Stimulated activated CD4-positive, alpha-beta T cell treated with anti-CD3 and anti-CD28 coated beads, TNF-alpha, amount 100 ng/mL, for 4 hours (primary cell): ENCODE results near the gene HMGA1.

ENCODE experiments used
- DNase-seq, 3 experiments: peaks; one replicate each; pipeline ENCODE4 v3.0.0-alpha.2; 2020; ENCODE audit warnings: low read depth in 3 of 3

HMGA1 gene

GRCh38 chr6:34223956-34224940 is 12.4 kb upstream of the HMGA1 start:
- peak; percentile 90 to 92 (median 92) for DNase-seq

- no peak for DNase-seq
These were observed 11.1 kb upstream of the HMGA1 start for GRCh38 chr6:34225551-34225950.

DNA sequence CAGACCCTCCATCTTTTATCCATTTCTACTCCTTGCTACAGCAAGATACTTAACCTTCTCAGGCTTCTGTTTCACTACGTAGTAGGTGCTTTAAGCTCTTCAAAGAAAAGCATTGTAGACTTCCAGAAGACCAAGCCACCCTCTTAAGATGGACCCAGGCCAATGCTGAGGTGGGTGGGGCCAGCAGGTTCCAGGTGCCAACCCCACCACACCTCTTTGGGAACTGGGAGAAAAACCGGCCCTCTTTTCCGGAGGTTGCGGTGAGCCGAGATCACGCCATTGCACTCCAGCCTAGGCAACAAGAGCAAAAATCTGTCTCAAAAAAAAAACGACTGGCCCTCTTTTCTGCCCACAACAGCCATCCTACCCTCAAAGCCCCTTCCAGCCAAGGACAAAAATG is 10.6 kb upstream of the HMGA1 start:
- no peak for DNase-seq

- DNase-seq, result no peak
These were observed 9.7 kb upstream of the HMGA1 start for GRCh38 chr6:34226731-34227586.

DNA sequence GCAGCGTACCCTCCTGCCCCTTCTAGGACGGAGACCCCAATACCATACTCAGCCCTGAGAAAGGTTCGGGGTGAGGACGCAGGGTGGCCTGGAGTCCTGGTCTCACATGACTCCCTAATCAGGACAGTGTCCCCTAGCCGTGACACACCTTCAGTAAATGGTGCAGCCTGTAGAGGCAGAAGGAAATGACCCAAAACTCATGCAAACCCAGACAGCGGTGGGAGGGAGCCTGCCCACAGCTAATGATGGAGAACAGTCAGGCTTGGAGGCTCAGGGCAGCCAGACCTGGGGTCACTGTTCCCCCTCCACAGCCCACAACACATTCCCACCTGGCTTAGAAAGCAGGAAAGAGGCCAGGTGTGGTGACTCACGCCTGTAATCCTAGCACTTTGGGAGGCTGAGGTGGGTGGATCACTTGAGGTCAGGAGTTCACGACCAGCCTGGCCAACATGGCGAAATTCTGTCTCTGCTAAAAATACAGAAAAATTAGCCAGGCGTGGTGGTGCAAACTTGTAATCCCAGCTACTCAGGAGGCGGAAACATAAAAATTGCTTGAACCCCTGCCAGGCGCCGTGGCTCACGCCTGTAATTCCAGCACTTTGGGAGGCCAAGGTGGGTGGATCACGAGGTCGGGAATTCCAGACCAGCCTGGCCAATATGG is 8.8 kb upstream of the HMGA1 start:
- no peak for DNase-seq

- DNase-seq, result no peak
These were observed 6.8 kb upstream of the HMGA1 start for GRCh38 chr6:34229877-34230276.

DNA sequence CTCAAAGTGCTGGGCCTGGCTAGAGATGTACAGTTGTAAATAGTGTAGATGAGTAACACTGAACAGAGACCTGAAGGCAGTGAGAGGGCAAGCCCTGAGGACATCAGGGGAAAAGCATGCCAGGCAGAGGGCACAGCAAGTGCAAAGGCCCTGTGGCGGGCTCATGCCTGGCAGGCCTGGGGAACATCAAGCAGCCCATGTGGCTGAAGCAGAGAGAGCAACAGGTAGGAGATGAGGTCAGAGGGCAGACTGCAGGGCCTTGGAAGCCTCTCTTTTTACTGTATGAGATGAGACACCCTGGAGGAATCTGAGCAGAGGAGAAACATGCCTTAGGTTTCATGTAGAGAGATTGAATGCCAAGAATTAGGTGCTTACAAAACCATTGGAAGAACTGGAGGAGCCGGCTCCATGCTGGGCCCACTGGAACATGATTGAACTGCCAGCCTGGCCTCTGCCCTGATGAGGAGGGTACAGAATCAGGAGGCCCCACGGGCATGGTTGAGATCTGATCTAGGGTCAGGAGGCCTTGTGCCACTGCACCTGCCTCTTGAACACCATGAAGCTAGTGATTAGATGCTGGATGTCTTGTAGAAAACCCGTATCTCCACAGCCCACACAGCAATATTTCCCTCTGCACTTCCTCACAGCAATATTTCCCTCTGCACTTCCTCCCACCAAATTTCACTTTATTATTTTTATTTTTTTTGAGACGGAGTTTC is 5.9 kb upstream of the HMGA1 start:
- DNase-seq, result no peak

- no peak for DNase-seq
These were observed 4.9 kb upstream of the HMGA1 start for GRCh38 chr6:34231566-34232336.

GRCh38 chr6:34232901-34233300 is 3.8 kb upstream of the HMGA1 start:
- no peak for DNase-seq

DNA sequence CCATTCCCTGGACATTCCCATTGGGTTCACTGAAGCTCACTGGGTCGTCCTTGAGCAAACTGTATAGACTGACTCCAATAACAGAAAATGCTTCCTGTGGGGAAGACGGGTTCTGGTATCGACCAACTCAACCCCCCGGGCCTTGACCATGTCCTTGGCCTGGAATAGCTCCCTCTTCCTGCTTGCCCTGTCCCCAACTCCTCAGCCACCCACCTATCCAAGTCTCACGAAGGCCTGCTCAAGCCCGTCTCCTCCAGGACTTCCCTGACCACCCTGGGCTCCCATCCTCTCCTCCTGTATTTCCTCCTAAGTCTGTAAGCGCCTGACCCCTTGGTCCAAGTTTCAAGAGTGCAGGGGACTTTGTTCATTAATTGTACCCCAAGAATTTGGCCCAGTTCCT is 2.8 kb upstream of the HMGA1 start:
- no peak for DNase-seq

- no peak for DNase-seq
These were observed 1.9 kb upstream of the HMGA1 start for GRCh38 chr6:34234667-34235306.

DNA sequence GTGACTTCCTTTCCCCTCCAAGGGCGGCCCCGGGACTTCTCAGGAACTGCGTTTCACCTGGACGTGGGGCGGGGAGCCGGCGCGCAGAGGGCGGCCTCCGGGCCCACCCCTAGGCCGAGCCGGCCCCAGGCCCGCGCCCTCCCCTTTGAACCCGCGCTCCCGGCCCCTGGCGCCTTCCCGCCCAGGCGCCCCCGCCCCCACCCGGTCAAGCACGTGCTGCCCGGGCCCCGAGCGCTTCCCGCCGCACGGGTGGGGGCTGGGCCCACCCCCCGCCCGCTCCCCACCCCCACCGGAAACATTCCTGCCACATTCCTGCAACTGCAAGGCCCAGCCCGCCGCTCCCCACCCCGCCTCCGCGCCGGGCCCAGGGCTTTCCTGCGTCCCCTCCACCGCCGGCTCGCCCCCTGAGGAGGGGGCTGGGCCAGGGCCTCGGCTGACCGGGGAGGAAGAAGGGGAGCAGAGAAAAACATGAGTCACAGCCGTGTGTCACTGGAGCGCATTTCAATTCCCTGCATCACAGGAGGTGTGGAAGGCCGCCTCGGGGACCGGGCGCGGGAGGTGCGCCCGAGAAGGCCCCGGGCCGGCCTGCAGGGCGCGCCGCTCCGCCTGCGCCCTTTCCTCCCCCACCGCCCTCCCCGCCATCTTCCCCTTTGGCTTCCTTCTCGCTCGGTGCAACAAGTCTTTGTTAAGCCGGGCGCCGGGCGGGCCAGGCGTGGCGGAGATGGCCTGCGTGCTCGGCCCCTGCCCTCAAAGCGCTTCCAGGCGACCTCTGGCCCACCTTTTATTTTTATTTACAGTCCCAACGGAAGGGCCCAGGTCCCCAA is 1.2 kb upstream of the HMGA1 start:
- DNase-seq, result peak; percentile 52 to 61 (median 56)

- DNase-seq, result no peak
These were observed 586 bp upstream of the HMGA1 start for GRCh38 chr6:34236131-34236442.

DNA sequence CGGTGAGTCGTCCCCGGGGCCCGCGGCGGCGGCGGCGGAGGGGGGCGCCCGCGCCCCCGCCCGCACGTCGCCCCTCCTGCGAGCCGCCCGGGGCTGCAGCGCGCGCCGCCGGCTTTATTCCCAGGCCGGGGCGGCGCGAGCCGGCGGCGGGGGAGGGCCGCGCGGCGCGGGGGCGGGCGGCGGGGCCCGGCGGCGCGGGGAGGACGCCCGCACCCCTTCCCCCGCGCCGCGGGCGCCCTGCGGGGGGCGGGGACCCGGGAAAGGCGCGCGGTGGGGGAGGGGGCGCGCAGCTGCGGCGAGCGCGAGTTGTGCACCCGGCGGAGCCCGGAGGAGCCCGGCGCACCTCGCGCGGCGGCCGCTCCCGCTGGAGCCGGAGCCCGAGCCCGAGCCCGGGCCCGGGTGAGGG is 646 bp downstream of the HMGA1 start:
- no peak for DNase-seq

DNA sequence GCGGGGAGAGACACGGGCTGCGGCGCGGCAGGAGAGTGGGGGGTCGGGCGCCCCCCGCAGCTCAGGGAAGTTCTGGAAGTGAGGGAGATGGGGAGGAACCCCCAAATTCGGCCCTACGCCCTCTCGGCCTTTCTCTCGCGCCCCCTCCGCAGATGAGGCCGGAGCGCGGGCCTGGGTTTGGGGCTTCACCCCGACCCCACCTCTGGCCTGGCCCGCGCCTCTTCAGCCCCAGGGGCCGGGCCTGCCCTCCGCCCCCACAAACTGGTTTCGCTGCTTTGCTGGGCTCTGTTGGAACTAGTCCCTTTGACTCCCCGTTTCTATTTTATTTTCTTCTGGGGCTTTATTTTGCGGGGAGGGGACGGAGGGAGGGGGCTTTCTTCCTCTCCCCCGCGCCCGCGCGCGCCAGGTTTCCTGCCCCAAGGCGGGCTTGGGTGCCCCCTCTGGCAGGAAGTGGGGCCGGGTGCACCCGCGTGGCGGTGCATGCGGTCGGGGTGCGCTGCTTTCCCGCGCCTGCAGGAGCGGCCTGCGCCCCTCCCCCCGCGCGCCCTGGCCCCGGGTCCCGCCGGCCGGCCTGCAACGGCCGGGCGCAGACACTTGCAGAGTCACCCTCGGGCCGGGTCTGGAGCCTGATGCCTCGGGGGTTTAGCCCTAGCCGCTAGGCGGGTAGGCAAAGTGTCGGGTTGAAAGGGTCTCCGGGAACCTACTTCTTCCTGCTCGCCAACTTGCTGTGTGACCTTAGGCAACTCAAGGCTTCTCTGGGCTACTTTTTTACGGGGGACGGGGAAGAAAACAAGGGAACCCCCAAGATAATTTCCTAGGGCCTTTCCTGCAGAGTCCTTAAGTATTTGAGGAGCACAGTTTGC is 1.3 kb downstream of the HMGA1 start:
- peak in 2 of 3 experiments; percentile 62 to 65 for DNase-seq

GRCh38 chr6:34238585-34239499 is 2.2 kb downstream of the HMGA1 start:
- no peak for DNase-seq

GRCh38 chr6:34239500-34239825 is 2.8 kb downstream of the HMGA1 start:
- DNase-seq, result no peak

GRCh38 chr6:34239893-34240292 is 3.2 kb downstream of the HMGA1 start:
- DNase-seq, result no peak
